Endothelial cell (in vitro differentiated cells): ENCODE data around the gene RASSF8. TPM values are rescaled to one million over a fixed set of nuclear protein-coding genes. Genes with fewer than 3 reads are reported as not detected.

Experiments
- DNase-seq: peaks from one replicate; pipeline ENCODE4 v3.0.0; 2021; ENCODE audit warnings: low spot score
- H3K27ac Mint-ChIP-seq: one replicate; pipeline ENCODE4 v1.8.0; 2021; ENCODE audit warnings: mixed read lengths, inconsistent platforms; ENCODE audit not compliant: unreplicated experiment
- H3K27me3 Mint-ChIP-seq: one replicate; pipeline ENCODE4 v1.8.0; 2021; ENCODE audit warnings: mild to moderate bottlenecking, moderate library complexity, mixed read lengths, inconsistent platforms; ENCODE audit not compliant: unreplicated experiment
- H3K36me3 Mint-ChIP-seq: one replicate; pipeline ENCODE4 v1.8.0; 2021; ENCODE audit warnings: mild to moderate bottlenecking, low read depth, mixed read lengths, inconsistent platforms; ENCODE audit not compliant: unreplicated experiment
- H3K4me1 Mint-ChIP-seq: one replicate; pipeline ENCODE4 v1.8.0; 2021; ENCODE audit warnings: mild to moderate bottlenecking, mixed read lengths, inconsistent platforms; ENCODE audit not compliant: unreplicated experiment
- H3K4me3 Mint-ChIP-seq: one replicate; pipeline ENCODE4 v1.8.0; 2021; ENCODE audit warnings: mild to moderate bottlenecking, mixed read lengths, inconsistent platforms; ENCODE audit not compliant: unreplicated experiment
- H3K9me3 Mint-ChIP-seq: one replicate; pipeline ENCODE4 v1.8.0; 2021; ENCODE audit warnings: mixed read lengths, inconsistent platforms; ENCODE audit not compliant: unreplicated experiment
- total RNA-seq: library from RNA; stranded (reverse); fragmentation: NEBNext Ultra II Directional; extraction: Animal tissue kit (Norgen Biotek cat#: 25700); gene quantifications from one replicate; pipeline ENCODE4 v1.2.1, GENCODE V29; 2021; ENCODE audit not compliant: unreplicated experiment
- TF ChIP-seq, protein P1 (sequence below): fragments of 200-600 bp; sonication (generic); IDR thresholded peaks from one replicate; pipeline ENCODE4 v1.5.0; 2021; ENCODE audit warnings: antibody characterized with exemption; ENCODE audit not compliant: unreplicated experiment

Gene RASSF8
- total RNA-seq, 1 donor from 2014 or later: 87.2 TPM

DNA sequence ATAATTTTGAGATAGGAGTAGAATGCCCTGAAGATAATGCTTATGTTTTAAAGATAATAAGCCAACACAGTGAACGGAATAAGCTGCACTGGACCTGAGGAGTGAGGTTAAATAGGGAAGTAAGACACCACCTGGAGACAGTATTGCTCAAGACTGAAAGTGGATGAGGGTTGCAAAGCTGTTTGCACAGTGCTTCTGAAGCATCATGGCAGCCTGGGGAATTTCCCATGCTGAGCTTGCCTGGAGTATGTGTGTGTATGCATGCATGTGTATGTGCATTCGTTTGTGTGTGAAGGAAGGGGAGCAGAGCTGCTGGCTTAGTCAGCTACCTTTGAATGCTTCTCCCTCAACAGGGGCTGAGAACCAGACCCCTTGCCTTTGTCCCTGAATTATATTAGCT lies 130.5 kb downstream of the RASSF8 start:
- DNase-seq: no peak
- Mint-ChIP-seq H3K27me3 (no peaks in the 10 kb centered on the region), H3K9me3 (no peaks in the 10 kb centered on the region), H3K36me3 (no peaks in the 10 kb centered on the region), H3K4me1 (no peaks in the 10 kb centered on the region), H3K27ac (no peak overlapping the region), H3K4me3 (no peak overlapping the region)
- TF ChIP-seq, protein P1, sequence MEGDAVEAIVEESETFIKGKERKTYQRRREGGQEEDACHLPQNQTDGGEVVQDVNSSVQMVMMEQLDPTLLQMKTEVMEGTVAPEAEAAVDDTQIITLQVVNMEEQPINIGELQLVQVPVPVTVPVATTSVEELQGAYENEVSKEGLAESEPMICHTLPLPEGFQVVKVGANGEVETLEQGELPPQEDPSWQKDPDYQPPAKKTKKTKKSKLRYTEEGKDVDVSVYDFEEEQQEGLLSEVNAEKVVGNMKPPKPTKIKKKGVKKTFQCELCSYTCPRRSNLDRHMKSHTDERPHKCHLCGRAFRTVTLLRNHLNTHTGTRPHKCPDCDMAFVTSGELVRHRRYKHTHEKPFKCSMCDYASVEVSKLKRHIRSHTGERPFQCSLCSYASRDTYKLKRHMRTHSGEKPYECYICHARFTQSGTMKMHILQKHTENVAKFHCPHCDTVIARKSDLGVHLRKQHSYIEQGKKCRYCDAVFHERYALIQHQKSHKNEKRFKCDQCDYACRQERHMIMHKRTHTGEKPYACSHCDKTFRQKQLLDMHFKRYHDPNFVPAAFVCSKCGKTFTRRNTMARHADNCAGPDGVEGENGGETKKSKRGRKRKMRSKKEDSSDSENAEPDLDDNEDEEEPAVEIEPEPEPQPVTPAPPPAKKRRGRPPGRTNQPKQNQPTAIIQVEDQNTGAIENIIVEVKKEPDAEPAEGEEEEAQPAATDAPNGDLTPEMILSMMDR: no peak

DNA sequence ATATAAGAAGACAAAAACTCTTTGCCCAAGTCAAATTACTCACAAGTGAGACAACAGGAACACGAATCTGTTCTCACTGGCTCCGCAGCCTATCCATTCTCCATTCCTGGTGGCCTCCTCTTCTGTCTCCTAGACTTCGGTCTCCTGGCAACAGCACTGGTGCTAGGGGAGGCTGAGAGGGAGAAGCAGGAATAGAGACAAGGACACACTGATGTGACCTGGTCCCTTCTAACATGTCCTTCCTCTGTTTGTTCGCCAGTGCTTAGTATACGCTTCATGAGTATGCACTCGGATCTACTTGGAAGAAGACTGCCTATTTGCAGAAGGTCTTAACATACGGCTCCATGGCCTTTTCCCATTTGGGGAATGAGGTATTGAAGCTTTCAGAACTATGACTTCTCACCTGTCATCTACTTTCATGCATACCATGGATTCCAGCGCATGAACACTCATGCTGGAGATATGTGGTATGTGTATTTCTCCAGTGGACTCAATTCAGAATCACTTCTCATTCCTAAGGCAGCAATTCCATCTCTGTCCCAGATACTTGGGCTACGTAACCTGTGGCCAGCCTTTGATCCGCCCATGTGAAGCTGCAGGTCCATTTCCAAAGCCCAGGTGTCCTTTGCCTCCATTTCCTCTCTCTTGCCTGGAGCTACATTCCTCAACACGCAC lies 132.5 kb downstream of the RASSF8 start:
- H3K36me3 Mint-ChIP-seq: no peaks in the 10 kb centered on the region
- no peak overlapping the region for H3K4me3 Mint-ChIP-seq
- no peaks in the 10 kb centered on the region for H3K9me3 Mint-ChIP-seq
- H3K4me1 Mint-ChIP-seq: no peaks in the 10 kb centered on the region
- no peak for DNase-seq
- TF ChIP-seq, protein P1: no peak
- no peak overlapping the region for H3K27ac Mint-ChIP-seq
- no peaks in the 10 kb centered on the region for H3K27me3 Mint-ChIP-seq

DNA sequence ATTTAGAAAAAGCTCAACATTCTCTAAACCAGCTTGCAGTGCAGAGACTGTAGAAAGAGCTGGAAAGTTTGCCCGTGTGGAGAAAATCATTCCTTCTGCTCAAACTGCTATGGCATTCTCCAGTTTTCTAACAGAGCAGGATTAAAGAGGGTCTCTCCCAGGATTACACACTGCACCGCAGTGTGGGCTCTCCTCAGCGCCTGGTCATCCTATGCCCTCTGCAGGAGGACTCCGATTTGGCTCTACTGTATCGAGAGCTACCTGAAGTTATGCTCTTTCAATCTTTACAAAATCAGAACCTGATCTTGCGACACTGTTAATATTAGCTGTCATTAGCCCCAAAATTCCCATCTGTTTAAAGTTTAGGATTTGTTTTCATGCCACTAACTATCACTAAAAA lies 133.3 kb downstream of the RASSF8 start:
- H3K36me3 Mint-ChIP-seq: no peaks in the 10 kb centered on the region
- no peaks in the 10 kb centered on the region for H3K9me3 Mint-ChIP-seq
- DNase-seq: peak; percentile 14
- H3K27me3 Mint-ChIP-seq: no peaks in the 10 kb centered on the region
- no peak overlapping the region for H3K4me3 Mint-ChIP-seq
- no peaks in the 10 kb centered on the region for H3K4me1 Mint-ChIP-seq
- no peak overlapping the region for H3K27ac Mint-ChIP-seq
- TF ChIP-seq, protein P1: no peak

DNA sequence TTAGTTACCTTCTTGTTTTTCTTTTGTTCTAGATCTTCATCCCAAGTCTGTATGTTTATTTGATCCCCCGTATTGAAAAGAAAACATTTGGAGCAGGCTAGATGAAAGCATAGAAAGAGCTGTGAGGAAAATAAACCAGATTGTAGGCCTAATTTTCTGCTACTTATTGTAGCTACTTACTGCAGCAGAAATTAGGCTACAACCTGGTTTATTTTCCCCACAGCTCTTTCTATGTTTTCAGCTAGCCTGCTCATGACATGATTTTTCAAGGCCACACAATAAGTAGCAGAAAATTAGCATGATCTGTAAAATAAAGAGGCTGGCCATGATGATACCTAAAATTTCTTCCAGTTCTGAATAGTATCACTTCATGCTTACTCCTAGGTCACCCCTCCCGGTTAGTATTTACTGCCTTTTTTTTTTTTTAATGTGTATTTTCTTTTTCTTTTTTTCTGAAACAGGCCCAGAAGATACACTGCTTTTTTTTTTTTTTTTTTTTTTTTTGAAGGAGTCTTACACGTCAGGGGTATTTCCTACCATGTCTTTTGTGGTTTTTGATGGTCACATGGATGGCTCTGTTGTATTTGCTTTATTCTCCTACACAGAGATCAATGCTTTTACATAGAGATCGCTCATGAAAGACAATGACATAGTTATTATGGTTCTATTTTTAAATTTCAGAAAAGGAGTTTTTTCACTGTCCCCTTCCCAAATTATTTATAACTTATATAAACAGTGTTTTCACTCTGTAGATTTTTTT lies 134.0 kb downstream of the RASSF8 start:
- TF ChIP-seq, protein P1: no peak
- H3K4me3 Mint-ChIP-seq: no peak overlapping the region
- H3K9me3 Mint-ChIP-seq: no peaks in the 10 kb centered on the region
- no peaks in the 10 kb centered on the region for H3K4me1 Mint-ChIP-seq
- no peaks in the 10 kb centered on the region for H3K36me3 Mint-ChIP-seq
- H3K27ac Mint-ChIP-seq: no peak overlapping the region
- no peak for DNase-seq
- H3K27me3 Mint-ChIP-seq: no peaks in the 10 kb centered on the region

DNA sequence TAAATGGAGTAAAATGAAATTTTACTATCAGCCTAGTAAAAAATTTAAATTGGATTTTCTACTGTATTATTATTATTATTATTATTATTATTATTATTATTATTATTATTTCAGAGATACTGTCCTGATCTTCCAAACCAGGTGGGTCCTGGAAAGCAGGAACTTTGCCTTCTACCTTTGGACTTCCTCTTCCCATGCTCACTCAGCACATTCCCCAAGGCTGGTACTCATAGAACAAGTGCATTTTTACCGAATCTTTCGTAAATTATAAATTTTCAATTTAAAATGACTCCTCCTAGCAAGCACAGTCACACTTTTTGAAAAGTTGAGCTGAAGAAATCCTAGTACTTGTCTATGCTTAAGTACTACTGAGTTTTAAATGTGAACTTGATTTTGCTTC lies 136.7 kb downstream of the RASSF8 start:
- H3K4me1 Mint-ChIP-seq: no peaks in the 10 kb centered on the region
- TF ChIP-seq, protein P1: no peak

More for the DNA sequence above, 136.7 kb downstream of the RASSF8 start:
- no peaks in the 10 kb centered on the region for H3K9me3 Mint-ChIP-seq
- no peaks in the 10 kb centered on the region for H3K27me3 Mint-ChIP-seq
- H3K36me3 Mint-ChIP-seq: no peaks in the 10 kb centered on the region
- DNase-seq: no peak
- H3K27ac Mint-ChIP-seq: no peak overlapping the region
- no peak overlapping the region for H3K4me3 Mint-ChIP-seq
